HG03095 (cell line): ENCODE data around the gene FAM193B.

Experiments
- ATAC-seq: cut with Tn5 transposase; IDR thresholded peaks from one replicate; pipeline ENCODE4 v1.9.1; 2021; ENCODE audit warnings: moderate library complexity; ENCODE audit not compliant: unreplicated experiment

Gene FAM193B

DNA sequence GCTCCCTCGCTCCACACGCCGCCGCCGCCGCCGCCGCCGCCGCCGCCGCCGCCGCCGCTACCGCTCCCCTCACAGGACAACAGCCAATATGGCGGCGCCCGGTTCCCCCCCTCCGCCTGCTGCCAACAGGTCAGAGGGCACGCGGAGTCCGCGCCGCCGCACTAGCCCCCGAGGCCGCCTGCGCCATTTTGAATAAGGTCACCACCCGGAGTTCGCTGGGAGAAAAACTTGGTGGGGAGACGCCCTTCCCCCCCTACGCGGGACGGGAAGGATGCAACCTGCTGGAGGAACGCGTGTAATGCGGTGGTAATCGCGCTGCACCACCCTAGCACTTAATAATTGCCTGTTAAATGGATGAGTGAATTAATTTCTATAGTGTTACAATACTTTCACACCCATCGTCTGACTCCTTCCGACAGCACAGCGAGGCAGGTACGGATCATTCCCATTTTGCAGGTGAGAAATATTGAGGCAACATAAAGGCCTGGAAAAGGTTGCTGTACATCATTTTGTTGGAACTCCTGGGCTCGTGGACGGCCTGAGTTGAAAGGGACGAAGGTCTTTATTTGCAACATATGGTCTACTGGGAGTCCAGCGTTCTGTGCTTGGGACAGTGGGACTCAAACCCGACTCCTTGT is at the start of gene FAM193B:
TSS of gene FAM193B (minus strand) at position 90 of the 638 bp plus-strand sequence. CDS start 105 bp downstream, outside the sequence.
- ATAC-seq: peak; percentile 91

DNA sequence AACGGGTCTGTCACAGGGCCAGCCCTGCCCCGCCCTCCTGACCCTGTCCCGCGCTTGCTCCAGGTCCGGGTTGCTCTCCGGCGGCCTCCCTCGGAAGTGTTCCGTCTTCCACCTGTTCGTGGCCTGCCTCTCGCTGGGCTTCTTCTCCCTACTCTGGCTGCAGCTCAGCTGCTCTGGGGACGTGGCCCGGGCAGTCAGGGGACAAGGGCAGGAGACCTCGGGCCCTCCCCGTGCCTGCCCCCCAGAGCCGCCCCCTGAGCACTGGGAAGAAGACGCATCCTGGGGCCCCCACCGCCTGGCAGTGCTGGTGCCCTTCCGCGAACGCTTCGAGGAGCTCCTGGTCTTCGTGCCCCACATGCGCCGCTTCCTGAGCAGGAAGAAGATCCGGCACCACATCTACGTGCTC is 49.8 kb upstream of the FAM193B start:
- no peak for ATAC-seq

DNA sequence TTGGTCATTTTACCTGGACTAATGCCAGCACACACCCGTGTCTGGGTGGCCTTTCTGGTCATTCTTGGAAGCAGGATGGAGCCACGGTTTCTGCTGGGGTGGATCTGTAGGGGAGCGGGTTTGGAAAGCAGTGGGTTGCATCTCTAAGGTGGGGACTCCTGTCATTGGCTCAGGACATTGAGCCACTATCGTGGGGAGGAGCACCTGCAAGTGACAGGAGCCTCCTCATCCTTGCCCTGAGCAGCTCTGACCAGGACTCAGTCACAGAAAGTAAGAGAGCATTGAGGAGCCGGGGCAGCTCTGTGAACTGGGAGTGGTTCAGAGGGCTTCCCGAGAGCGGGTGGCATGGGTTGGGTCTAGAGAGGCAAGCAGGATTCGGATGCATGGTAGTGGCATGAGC is 49.3 kb upstream of the FAM193B start:
- ATAC-seq: no peak

DNA sequence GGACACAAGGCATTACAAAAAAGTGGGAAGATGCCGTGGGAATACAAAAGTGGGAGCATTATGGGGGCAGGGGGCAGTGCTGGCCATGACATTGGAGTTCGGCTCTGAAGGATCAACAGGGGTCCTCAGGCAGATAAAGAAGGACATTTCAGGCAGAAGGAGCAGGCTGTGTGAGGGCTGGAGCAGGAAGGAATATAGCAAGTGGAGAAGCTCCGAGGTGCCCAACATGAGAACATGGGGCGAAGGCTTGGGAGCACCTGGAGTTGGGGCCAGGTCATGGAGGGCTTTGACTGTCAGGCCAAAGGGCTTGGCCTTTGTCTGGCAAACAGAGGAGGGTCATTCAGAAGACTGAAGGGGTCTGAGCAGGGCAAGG is 48.1 kb upstream of the FAM193B start:
- no peak for ATAC-seq

DNA sequence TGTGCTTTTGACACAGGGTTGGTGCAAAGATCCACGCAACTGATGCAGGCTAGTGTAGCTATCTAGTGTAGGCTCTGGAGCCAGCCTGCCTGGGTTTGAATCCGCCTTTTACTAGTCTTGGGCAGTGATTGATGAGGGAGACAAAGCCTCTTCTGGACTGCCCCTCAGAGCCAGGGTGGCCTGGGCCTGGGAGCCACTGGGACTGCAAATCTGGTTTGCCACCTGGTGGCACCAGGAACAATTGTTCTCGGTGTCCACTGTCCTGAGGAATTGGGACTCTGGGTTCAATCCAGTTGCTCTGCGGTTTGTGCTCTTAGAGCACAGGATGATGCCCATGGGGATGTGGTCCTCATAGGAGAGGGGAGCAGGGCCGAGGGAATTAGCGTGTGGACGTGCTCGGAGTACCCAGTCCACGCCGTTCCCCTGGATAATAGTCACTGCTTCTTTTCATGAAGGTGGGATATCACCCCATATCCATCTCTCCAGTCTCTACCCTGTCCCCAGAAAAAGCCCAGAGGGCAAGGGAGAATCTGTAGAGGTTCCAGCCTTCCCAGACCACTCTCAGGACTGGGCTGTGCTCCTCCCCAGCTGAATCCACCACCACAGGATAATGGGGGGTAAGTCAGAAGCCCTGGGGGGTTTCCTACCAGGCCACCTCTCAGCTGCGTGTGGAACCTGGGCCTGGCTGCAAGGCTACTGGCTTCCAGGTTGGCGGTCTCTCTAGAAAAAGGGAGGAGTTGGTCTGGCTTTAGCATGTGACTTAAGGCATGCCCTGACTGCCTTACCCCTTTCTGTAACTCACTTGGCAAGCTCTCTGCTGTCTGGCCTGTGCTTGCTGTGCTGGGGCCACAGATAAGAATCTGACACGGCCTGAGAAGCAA is 47.5 kb upstream of the FAM193B start:
- ATAC-seq: no peak

DNA sequence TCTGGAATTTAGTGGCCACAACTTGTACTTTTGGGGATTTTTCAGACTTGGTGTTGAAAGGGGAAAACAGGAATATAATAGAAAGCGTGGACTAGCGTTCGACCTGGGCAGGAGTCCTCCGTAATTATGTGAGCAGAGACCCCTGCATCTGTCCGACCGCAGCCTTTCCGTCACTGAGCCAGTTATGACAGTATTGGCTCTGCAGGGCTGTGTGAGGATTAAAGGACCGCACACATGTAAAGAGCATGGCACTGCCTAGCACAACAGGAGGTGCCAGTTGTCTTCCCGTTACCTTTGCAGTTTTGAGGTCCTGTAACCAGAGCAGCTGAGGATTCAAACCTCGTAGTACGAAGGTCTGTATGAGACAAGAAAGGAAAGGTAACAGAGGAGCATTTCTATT is 46.8 kb upstream of the FAM193B start:
- ATAC-seq: no peak

DNA sequence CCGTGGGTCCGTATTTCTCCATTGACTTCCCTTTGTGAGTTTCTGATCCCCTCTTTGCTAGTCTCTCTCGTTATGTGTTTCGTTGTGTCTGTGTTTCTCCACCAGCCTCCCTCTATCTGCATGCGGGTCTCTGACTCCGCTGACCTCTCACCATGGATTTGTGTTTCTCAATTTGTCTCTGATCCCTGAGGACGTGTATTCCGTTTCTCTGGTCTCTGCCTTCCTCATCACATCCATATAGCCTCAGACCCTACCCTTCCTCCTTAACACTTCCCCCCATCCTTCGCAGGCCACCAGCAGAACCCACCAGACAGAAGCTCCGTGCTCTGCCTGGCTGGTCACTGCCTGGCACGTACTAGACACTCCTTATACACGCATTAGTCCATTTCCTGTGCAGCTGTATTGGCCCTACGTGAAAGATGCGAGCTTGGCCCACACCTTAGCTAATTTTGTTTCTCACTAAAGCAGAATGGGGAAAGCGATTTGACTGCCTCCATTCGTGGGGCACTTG is 46.2 kb upstream of the FAM193B start:
- no peak for ATAC-seq

DNA sequence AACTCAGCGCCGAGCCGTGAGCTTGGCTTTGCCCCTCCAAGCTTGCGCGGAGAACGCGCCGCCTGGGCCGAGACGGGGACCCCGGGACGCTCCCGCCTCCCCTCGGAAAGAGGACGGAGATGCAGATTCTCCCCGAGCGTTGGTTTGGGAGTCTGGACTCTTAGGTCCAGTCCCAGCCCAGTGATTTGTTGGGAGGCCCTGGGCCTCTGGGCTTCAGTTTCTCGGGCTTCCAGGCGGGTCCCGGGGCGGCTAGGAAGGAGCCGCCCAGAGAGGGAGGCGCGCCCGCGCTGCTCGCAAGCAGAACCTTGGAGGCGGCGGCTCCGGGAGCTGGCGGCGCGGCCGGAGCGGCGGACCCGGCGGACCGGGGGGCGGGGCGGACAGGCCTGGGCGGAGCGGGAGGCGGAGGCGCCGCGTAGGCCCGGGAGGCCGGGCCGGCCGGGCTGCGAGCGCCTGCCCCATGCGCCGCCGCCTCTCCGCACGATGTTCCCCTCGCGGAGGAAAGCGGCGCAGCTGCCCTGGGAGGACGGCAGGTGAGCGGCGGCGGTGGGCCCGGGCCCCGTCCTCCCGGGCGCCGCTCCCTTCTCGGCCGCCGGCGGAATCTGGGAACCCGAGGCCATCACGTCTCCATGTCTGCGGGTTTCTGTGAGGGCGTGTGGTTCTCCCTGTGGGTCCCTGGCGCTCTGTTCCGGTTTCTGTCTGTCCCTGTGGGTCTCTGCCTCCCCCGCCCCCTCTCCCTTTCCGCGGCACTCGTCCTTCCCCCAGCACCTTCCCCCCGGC is 45.6 kb upstream of the FAM193B start, which contains the start of gene B4GALT7:
TSS of gene B4GALT7 (plus strand) at position 402 of the 777 bp plus-strand sequence. CDS start at position 481, 79 bp downstream.
- ATAC-seq: peak; percentile 83

DNA sequence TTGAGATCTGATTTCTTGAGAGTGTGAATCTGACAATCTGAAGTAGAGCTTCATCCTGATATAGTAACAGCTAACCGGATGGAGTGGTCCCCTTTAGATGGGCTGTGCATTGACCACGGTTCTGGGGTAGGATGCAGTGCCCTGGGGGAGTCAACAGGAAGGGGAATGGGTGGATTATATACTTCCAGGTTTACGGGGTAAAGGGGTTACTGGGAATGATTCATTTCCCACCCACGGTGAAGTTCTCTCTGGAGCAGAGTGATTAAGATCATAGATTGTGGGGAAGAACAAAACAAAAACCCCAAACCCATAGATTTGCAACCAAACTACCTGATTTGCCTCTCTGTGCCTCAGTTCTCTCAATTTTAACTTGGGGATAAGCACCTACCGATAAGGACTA is 44.1 kb upstream of the FAM193B start:
- ATAC-seq: no peak

DNA sequence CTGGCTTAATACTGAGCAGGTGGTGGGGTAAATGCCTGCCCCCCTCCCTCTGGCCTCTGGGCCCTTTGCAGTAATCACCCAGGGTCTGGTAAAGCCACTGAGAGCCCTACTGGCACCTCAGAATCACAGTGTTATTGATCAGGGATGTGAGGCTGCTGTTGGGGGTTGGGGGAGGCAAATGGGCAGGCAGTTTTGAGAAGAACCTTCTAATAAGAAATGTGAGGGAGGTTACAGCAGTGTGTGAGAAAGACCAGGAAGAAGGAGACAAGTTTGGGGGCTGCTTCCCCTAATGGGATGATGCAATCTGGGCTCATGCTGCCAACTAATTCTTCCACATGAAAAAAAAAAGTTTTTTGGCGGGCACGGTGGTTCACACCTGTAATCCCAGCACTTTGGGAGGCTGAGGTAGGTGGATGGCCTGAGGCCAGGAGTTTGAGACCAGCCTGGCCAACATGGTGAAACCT is 42.4 kb upstream of the FAM193B start:
- ATAC-seq: no peak

DNA sequence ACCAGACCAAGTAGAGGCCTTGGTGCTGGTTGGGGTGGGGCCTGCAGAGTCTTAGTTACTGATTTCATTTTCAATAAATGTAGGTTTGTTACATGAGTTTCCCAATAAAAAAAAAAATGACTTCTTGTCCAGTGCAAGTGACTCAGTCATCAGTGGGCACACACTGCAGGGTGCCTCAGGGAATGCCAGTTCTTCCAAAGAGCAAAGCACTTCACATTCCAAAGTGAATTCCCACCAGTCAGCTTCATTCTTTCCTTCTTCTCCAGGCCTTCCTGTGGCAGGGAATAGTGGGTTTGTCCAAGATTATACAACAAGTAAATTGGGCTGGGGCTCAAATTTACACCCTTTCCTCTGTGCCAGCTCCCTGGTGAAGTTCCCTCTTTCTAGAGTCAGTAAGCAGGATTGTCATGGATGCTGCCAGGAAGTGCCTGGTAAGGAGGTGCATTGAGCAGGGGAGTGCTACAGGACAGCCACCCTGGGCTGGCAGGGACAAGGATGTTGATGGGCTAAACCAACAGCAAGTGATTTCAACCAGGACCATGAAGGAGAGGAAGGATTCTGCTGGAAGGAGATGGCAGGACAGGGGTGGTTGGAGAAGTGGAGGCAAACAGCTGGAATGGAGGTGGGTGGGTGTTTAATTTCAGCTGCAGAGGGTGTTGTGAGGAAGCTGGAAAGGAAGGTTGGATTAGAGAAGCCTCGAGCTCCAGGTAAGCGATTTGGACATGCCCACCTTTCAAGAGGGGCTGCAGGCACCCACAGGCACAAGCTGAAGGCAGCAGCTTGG is 41.8 kb upstream of the FAM193B start:
- no peak for ATAC-seq

DNA sequence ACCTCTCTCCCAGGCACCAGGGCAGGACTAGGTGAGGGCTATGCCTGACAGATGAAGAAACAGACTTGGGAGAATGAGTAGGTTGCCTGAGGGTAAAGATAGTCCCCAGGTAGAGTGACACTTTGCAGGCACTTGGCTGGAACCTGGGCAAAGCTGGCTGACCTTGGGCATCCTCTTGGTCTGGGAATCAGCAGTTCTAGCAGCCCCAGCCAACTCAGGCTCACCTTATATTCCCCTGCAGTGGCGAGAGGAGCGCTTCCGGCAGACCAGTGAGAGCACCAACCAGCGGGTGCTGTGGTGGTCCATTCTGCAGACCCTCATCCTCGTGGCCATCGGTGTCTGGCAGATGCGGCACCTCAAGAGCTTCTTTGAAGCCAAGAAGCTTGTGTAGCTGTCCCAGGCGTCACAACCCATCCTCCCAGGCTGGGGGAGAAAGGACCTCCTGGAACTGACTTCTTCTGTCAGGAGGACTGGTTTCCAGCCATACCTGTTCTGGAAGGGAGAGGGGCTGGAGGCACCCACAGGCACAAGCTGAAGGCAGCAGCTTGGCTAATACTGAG is 40.7 kb upstream of the FAM193B start:
- ATAC-seq: no peak

DNA sequence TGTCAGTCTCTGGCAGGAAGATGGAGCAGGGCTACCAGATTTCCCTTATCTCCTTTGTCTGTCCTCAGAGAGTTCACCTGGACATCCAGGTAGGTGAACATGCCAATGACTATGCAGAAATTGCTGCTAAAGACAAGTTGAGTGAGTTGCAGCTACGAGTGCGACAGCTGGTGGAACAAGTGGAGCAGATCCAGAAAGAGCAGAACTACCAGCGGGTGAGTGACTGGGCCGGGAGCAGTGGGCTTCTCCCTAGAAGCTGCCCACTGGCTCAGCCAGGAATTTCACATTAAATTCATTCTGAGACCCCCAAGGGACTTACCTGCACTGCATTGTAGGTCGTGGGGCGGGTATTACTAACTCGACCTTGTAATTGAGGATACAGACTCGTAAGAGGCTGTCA is 39.7 kb upstream of the FAM193B start:
- ATAC-seq: no peak

DNA sequence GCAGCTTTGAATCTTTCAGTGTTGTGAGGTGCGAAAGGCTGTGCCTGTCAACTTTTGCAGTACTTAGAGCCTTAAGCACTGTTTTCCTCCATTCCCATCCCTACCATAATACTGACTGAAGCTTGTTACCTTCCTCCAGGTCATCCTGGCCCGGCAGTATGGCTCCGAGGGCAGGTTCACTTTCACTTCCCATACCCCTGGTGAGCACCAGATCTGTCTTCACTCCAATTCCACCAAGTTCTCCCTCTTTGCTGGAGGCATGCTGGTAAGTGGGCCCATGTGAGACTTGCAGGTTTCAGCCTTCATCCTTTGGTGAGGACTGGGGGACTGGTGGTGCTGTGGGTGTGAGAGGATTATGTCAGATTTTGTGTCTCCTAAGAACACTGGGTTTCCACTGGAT is 39.1 kb upstream of the FAM193B start:
- ATAC-seq: no peak

DNA sequence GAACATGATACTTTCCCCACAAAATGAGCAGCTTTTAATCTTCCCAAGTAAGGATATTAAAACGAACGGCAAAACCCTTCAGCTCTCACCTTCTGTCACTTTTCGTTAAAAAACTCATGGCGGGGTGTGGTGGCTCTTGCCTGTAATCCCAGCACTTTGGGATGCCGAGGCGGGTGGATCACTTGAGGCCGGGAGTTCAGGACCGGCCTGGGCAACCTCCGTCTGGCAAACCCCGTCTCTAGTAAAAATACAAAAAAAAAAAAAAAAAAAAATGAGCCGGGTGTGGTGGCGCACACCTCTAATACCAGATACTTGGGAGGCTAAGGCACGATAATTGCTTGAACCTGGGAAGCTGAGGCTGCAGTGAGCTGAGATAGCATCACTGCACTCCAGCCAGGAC is 38.5 kb upstream of the FAM193B start:
- no peak for ATAC-seq

DNA sequence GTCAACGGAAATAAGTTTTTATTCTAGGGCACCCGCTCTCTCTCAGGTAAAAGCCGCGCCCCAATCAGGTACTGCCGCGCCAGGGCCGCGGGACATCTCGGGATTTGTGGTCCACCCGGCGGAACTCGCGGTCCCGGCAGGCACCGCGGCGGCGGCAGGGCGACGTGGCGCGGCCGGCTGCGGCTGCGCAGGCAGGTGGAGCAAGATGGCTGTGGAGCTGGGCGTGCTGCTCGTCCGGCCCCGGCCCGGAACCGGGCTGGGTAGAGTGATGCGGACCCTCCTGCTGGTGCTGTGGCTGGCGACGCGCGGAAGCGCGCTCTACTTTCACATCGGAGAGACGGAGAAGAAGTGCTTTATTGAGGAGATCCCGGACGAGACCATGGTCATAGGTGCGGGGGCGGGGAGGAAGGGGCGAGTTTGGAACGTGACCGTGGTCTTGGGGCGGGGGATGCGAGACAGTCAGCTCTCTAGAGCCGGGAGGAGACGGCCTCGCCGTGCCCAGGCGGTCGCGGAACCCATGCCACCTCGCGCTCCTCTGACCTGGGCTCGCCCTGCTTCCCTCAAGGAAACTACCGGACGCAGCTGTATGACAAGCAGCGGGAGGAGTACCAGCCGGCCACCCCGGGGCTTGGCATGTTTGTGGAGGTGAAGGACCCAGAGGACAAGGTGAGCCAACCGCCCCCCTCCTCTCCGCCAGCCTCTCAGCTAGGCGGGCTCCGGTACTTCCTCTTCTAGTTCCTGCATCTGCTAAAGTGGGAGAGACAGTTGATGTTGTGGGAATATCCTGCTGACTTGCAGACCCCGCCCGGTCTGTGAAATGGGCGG is 37.9 kb upstream of the FAM193B start, which contains the start of gene TMED9:
TSS of gene TMED9 (plus strand) at position 194 of the 825 bp plus-strand sequence. CDS start at position 206, 12 bp downstream.
- peak; percentile 90 for ATAC-seq

DNA sequence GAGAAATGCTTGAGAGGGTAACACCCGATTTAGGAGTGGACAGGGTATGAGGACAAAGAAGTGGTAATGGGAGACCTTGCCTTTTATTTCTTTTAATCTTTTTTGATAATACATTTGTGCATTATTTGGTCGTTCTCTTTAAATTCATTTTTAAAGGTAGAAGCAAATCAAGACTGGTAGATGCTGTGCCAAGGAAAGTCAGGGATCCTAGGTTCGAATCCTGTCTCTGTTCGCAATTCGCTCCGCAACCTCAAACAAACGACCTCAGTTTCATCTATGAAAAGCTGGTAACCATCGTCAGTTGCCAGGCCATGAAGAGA is 37.3 kb upstream of the FAM193B start:
- no peak for ATAC-seq

DNA sequence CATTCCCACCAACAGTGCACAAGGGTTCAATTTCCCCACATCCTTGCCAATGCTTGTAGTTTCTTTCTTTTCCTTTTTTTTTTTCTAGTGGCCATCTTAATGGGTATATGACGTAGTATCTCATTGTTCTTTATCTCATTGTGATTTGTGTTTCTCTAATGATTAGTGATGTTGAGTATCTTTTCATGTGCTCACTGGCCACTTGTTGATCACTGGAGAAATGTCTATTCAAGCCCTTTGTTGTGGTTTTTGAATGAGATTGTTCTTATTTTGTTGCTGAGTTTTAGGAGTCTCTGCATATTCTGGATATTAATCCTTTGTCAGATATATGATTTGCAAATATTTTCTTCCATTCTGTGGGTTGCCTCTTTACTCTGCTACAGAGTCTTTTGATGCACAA is 36.0 kb upstream of the FAM193B start:
- no peak for ATAC-seq

DNA sequence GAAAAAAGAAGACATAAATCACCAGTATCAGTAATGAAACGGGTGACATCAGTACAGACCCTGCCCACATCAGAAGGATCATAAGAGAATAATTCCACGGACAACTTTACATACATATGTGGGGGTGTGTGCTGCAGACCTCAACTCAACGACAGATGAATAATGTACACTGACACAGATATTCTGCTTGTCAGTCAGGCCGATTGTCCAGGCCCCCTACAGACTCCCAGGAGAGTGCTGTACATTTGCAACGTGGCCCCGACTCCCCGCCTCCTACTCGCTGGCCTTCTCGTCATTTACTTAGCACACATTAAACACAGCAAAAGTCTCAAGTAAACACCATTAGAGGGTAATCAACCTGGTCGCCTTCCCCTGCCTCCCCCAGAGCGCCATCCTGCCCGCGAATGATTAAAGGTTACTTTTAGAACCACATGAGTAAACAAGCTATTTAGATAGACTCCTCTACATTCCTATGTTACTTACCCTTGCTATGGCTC is 34.1 kb upstream of the FAM193B start:
- no peak for ATAC-seq
